ENCODE results near the gene REXO2. TPM values are rescaled to one million over a fixed set of nuclear protein-coding genes. Genes with fewer than 3 reads are reported as not detected.

REXO2 gene
- total RNA-seq, 4 donors from 2014 or later: 24.5 to 150 (median 50.8) TPM

- TF ChIP-seq POLR2A (IDR thresholded peaks at IDR 0.05) (no peak), CTCF (IDR thresholded peaks at IDR 0.05) (no peak)
- peak overlapping the region in 1 of 4 donors; percentile 8 for H3K4me3 ChIP-seq
- no peaks in the 10 kb centered on the region for H3K27me3 ChIP-seq
- H3K4me1 ChIP-seq: peaks cover 0 to 28% (median 6%) of the 10 kb centered on the region in 4 donors
- DNase-seq: no peak
- no peaks in the 10 kb centered on the region for H3K9me3 ChIP-seq
- H3K36me3 ChIP-seq: no peaks in the 10 kb centered on the region
- no peak overlapping the region for H3K27ac ChIP-seq
Observed at GRCh38 chr11:114398303-114398920, 40.9 kb upstream of the REXO2 start.

- Histone ChIP-seq H3K4me1 (peaks cover 0 to 39% (median 6%) of the 10 kb centered on the region in 4 donors), H3K27ac (peak overlapping the region; percentile 91 to 99 (median 97)), H3K4me3 (peak overlapping the region; percentile 60 to 76 (median 74)), H3K9me3 (no peaks in the 10 kb centered on the region), H3K36me3 (no peaks in the 10 kb centered on the region), H3K27me3 (no peaks in the 10 kb centered on the region)
- no peak for TF ChIP-seq CTCF (IDR thresholded peaks at IDR 0.05)
- no peak for TF ChIP-seq POLR2A (IDR thresholded peaks at IDR 0.05)
- peak in 1 of 3 donors; percentile 40 for DNase-seq
Observed at GRCh38 chr11:114399490-114400215, 39.6 kb upstream of the REXO2 start.

GRCh38 chr11:114400216-114400914 is 38.9 kb upstream of the REXO2 start, which contains the start of the genes C11orf71 and RBM7:
TSS of gene C11orf71 (minus strand) at chr11:114400511. CDS start at chr11:114400331, 180 bp downstream.
TSS of gene RBM7 (plus strand) at chr11:114400666. CDS start at chr11:114400672, 6 bp downstream.
- Histone ChIP-seq H3K4me3 (peak within 1 kb of the TSS; percentile 60 to 76 (median 74)), H3K9me3 (no peaks in the 10 kb centered on the region), H3K4me1 (peaks cover 0 to 44% (median 6%) of the 10 kb centered on the region in 4 donors), H3K36me3 (peaks cover 0 to 1% (median 0%) of the 10 kb centered on the region in 3 donors), H3K27me3 (no peaks in the 10 kb centered on the region), H3K27ac (peak within 1 kb of the TSS; percentile 91 to 99 (median 97))
- DNase-seq: peak; percentile 95 to 99 (median 98)
- TF ChIP-seq CTCF (IDR thresholded peaks at IDR 0.05) (peak in 4 of 6 experiments; percentile 3 to 17 (median 6)), POLR2A (IDR thresholded peaks at IDR 0.05) (peak; percentile 94 to 97)

GRCh38 chr11:114400915-114401223 is 38.4 kb upstream of the REXO2 start:
- TF ChIP-seq CTCF (IDR thresholded peaks at IDR 0.05) (peak in 1 of 6 experiments; percentile 15), POLR2A (IDR thresholded peaks at IDR 0.05) (no peak)
- Histone ChIP-seq H3K4me1 (peaks cover 0 to 44% (median 6%) of the 10 kb centered on the region in 4 donors), H3K9me3 (no peaks in the 10 kb centered on the region), H3K27ac (peak overlapping the region; percentile 91 to 99 (median 97)), H3K36me3 (peaks cover 0 to 6% (median 0%) of the 10 kb centered on the region in 3 donors), H3K4me3 (peak overlapping the region; percentile 60 to 76 (median 74)), H3K27me3 (no peaks in the 10 kb centered on the region)
- DNase-seq: no peak

GRCh38 chr11:114401311-114401710 is 38.0 kb upstream of the REXO2 start:
- Histone ChIP-seq H3K4me1 (peaks cover 0 to 44% (median 6%) of the 10 kb centered on the region in 4 donors), H3K4me3 (peak overlapping the region; percentile 60 to 76 (median 74)), H3K9me3 (no peaks in the 10 kb centered on the region), H3K27me3 (no peaks in the 10 kb centered on the region), H3K36me3 (peaks cover 0 to 11% (median 0%) of the 10 kb centered on the region in 3 donors), H3K27ac (peak overlapping the region; percentile 91 to 99 (median 97))
- no peak for DNase-seq
- TF ChIP-seq CTCF (IDR thresholded peaks at IDR 0.05): no peak
- no peak for TF ChIP-seq POLR2A (IDR thresholded peaks at IDR 0.05)

Measured in Peyer's patch (tissue), 4 donors.